Skeletal muscle satellite cell (primary cell): Measurements from ENCODE around the gene RBP3.

Experiments used
- H3K27me3 ChIP-seq: 2 replicates; pipeline ENCODE4 v1.7.0; 2013; ENCODE audit warnings: low read length; ENCODE audit not compliant: control insufficient read depth, insufficient read depth
- H3K36me3 ChIP-seq: 2 replicates; pipeline ENCODE4 v1.7.0; 2013; ENCODE audit warnings: mild to moderate bottlenecking, control low read depth, low read length; ENCODE audit not compliant: insufficient read depth
- H3K4me1 ChIP-seq: 2 replicates; pipeline ENCODE4 v1.7.0; 2013; ENCODE audit warnings: low read length; ENCODE audit not compliant: control insufficient read depth, insufficient read depth
- H3K4me2 ChIP-seq: 2 replicates; pipeline ENCODE4 v1.7.0; 2013; ENCODE audit warnings: mild to moderate bottlenecking, low read length
- H3K4me3 ChIP-seq: 2 replicates; pipeline ENCODE4 v1.7.0; 2013; ENCODE audit warnings: low read length
- H3K9ac ChIP-seq: 2 replicates; pipeline ENCODE4 v1.7.0; 2013; ENCODE audit warnings: mild to moderate bottlenecking, low read depth, low read length, moderate library complexity
- H3K9me3 ChIP-seq: replicated peaks from 2 replicates; pipeline ENCODE4 v1.7.0; 2013; ENCODE audit warnings: mild to moderate bottlenecking, control low read depth, low read length

Gene RBP3

GRCh38 chr10:47370015-47370767, 22.0 kb downstream of the RBP3 start:
- no peak overlapping the region for H3K4me2 ChIP-seq
- no peaks in the 10 kb centered on the region for H3K9me3 ChIP-seq
- H3K36me3 ChIP-seq, result no peaks in the 10 kb centered on the region
- peaks cover 46% of the 10 kb centered on the region for H3K27me3 ChIP-seq
- H3K9ac ChIP-seq, result no peak overlapping the region
- no peak overlapping the region for H3K4me3 ChIP-seq
- H3K4me1 ChIP-seq, result no peaks in the 10 kb centered on the region

- no peaks in the 10 kb centered on the region for H3K4me1 ChIP-seq
- no peak overlapping the region for H3K4me2 ChIP-seq
- no peak overlapping the region for H3K4me3 ChIP-seq
- no peaks in the 10 kb centered on the region for H3K9me3 ChIP-seq
- H3K36me3 ChIP-seq, result no peaks in the 10 kb centered on the region
- H3K27me3 ChIP-seq, result peaks cover 43% of the 10 kb centered on the region
- H3K9ac ChIP-seq, result no peak overlapping the region
Measured at GRCh38 chr10:47370878-47371277, 22.7 kb downstream of the RBP3 start.

GRCh38 chr10:47371629-47372485, 23.7 kb downstream of the RBP3 start:
- Histone ChIP-seq H3K36me3 (no peaks in the 10 kb centered on the region), H3K9ac (no peak overlapping the region), H3K27me3 (peaks cover 44% of the 10 kb centered on the region), H3K4me2 (no peak overlapping the region), H3K4me3 (no peak overlapping the region), H3K9me3 (no peaks in the 10 kb centered on the region), H3K4me1 (no peaks in the 10 kb centered on the region)

GRCh38 chr10:47372726-47373125, 24.6 kb downstream of the RBP3 start:
- H3K4me1 ChIP-seq, result no peaks in the 10 kb centered on the region
- H3K36me3 ChIP-seq, result no peaks in the 10 kb centered on the region
- H3K27me3 ChIP-seq, result peaks cover 45% of the 10 kb centered on the region

GRCh38 chr10:47374611-47375536, 26.7 kb downstream of the RBP3 start:
- peaks cover 66% of the 10 kb centered on the region for H3K27me3 ChIP-seq
- no peaks in the 10 kb centered on the region for H3K36me3 ChIP-seq
- no peak overlapping the region for H3K4me3 ChIP-seq
- no peak overlapping the region for H3K9ac ChIP-seq
- H3K4me2 ChIP-seq, result no peak overlapping the region
- no peaks in the 10 kb centered on the region for H3K9me3 ChIP-seq
- H3K4me1 ChIP-seq, result no peaks in the 10 kb centered on the region

More at GRCh38 chr10:47372726-47373125, 24.6 kb downstream of the RBP3 start:
- Histone ChIP-seq H3K9me3 (no peaks in the 10 kb centered on the region), H3K9ac (no peak overlapping the region), H3K4me2 (no peak overlapping the region), H3K4me3 (no peak overlapping the region)

- H3K9ac ChIP-seq, result no peak overlapping the region
Measured at GRCh38 chr10:47376522-47377220, 28.5 kb downstream of the RBP3 start.

GRCh38 chr10:47378183-47378510, 30.0 kb downstream of the RBP3 start:
- Histone ChIP-seq H3K9ac (no peak overlapping the region), H3K4me1 (no peaks in the 10 kb centered on the region), H3K36me3 (no peaks in the 10 kb centered on the region), H3K4me3 (no peak overlapping the region), H3K27me3 (peaks cover 90% of the 10 kb centered on the region), H3K9me3 (no peaks in the 10 kb centered on the region), H3K4me2 (no peak overlapping the region)

More at GRCh38 chr10:47376522-47377220, 28.5 kb downstream of the RBP3 start:
- H3K4me1 ChIP-seq, result no peaks in the 10 kb centered on the region
- H3K9me3 ChIP-seq, result no peaks in the 10 kb centered on the region
- H3K4me2 ChIP-seq, result no peak overlapping the region
- H3K4me3 ChIP-seq, result no peak overlapping the region
- H3K27me3 ChIP-seq, result peaks cover 83% of the 10 kb centered on the region
- no peaks in the 10 kb centered on the region for H3K36me3 ChIP-seq

- Histone ChIP-seq H3K27me3 (peaks cover 90% of the 10 kb centered on the region), H3K4me1 (peaks cover 2% of the 10 kb centered on the region), H3K36me3 (no peaks in the 10 kb centered on the region), H3K9me3 (no peaks in the 10 kb centered on the region), H3K4me3 (no peak overlapping the region), H3K4me2 (no peak overlapping the region), H3K9ac (no peak overlapping the region)
Measured at GRCh38 chr10:47378606-47379444, 30.7 kb downstream of the RBP3 start.

- H3K4me2 ChIP-seq, result no peak overlapping the region
- peaks cover 4% of the 10 kb centered on the region for H3K4me1 ChIP-seq
- peaks cover 87% of the 10 kb centered on the region for H3K27me3 ChIP-seq
- H3K36me3 ChIP-seq, result no peaks in the 10 kb centered on the region
- no peaks in the 10 kb centered on the region for H3K9me3 ChIP-seq
- no peak overlapping the region for H3K4me3 ChIP-seq
- H3K9ac ChIP-seq, result no peak overlapping the region
Measured at GRCh38 chr10:47379445-47379785, 31.3 kb downstream of the RBP3 start.

- Histone ChIP-seq H3K4me1 (peaks cover 7% of the 10 kb centered on the region), H3K4me2 (no peak overlapping the region), H3K9me3 (no peaks in the 10 kb centered on the region), H3K9ac (no peak overlapping the region), H3K36me3 (no peaks in the 10 kb centered on the region), H3K27me3 (peaks cover 83% of the 10 kb centered on the region), H3K4me3 (no peak overlapping the region)
Measured at GRCh38 chr10:47379901-47380300, 31.7 kb downstream of the RBP3 start.
